Erythroblast (primary cell): Measurements from ENCODE around the gene SMYD1.

Experiments
- DNase-seq, 2 experiments: peaks; one replicate each; lab custom pipeline; 2025; lab: John Stamatoyannopoulos, UW
- GATA1 ChIP-seq: IDR thresholded peaks from 2 replicates; pipeline ENCODE4 v1.6.1; 2011; ENCODE audit warnings: low read depth, mild to moderate bottlenecking, control low read depth, low read length, moderate library complexity
- POLR2A ChIP-seq: IDR thresholded peaks from 2 replicates; pipeline ENCODE4 v1.6.1; 2011; ENCODE audit warnings: mild to moderate bottlenecking, low read length

SMYD1 gene

DNA sequence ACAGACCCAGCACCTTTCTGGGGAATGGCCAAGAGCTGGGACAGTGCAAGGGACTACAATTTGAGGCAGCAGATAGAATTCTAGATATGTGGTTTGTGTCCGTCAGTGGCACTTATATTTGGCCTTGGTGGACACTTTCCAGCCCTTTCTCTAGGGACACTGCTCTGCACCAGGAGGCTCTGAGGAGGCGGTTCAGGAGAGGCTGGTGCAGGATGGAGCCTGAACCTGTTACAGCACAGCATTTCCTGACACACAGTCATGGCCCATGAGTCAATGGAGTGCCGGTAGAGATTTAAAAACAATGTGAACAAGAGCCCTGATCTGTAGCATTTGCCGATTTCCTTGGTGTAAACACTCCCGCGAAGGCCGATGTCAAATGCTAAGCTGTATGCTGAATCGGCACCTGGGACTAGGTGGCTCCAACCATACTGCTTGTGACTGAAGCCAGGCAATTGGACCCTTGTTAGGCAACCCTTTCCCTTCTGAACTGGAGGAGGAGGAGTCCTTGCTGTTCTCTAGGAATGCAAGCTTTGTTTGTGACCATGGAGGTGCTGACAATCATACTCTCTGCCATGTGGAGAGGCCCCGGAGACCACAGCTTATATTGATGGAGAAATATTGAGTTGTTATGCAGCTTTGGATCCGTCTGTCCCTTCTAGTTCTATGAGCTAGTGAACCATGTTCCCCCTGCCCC is 48.3 kb downstream of the SMYD1 start:
- TF ChIP-seq GATA1 (no peak), POLR2A (no peak)
- no peak for DNase-seq

- no peak for DNase-seq
- TF ChIP-seq POLR2A = no peak
These were observed 49.2 kb downstream of the SMYD1 start for GRCh38 chr2:88116669-88117432.

GRCh38 chr2:88117973-88118372 is 50.3 kb downstream of the SMYD1 start:
- DNase-seq = no peak

GRCh38 chr2:88121678-88122077 is 54.1 kb downstream of the SMYD1 start:
- TF ChIP-seq GATA1 (no peak), POLR2A (no peak)
- DNase-seq = no peak

More at GRCh38 chr2:88117973-88118372, 50.3 kb downstream of the SMYD1 start:
- TF ChIP-seq GATA1 (no peak), POLR2A (no peak)

DNA sequence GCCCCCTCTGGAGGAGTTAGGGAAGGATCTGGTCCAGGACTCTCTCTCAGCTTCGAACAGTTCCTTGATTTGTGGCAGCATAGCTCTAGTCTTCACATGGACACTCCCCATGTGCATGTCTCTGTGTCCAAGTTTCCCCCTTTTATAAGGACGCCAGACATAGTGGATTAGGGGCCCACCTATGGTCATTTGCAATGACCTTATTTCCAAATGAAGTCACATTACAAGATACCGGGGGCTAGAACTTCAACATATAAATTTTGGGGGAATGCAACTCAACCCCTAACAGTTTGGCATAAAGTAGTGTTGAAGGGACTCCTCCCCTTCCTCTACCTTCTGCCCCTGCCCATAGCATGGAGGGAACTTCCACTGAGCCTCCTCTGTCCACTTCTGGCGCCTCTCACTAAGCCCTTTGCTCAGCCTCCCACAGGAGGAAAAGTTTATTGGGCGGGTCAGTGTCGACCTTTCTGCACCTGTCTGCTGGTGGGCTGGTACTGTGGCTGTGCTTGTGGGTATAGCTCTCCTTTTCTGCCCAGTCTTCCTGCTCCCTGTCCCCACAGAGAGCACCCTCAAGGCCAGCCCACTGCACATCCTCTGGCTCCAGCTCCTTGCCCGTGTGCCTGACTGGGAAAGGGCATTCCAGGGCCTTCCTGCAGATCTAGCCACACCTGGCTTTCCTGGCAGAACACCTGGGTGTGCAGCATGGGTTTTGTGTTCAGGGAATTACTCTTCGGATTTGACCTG is 54.7 kb downstream of the SMYD1 start:
- no peak for TF ChIP-seq POLR2A
- no peak for TF ChIP-seq GATA1
- no peak for DNase-seq

- TF ChIP-seq POLR2A (no peak), GATA1 (no peak)
- no peak for DNase-seq
These were observed 55.7 kb downstream of the SMYD1 start for GRCh38 chr2:88123164-88123974.

- TF ChIP-seq POLR2A = no peak
- no peak for TF ChIP-seq GATA1
- DNase-seq = no peak
These were observed 56.6 kb downstream of the SMYD1 start for GRCh38 chr2:88123975-88124917.

DNA sequence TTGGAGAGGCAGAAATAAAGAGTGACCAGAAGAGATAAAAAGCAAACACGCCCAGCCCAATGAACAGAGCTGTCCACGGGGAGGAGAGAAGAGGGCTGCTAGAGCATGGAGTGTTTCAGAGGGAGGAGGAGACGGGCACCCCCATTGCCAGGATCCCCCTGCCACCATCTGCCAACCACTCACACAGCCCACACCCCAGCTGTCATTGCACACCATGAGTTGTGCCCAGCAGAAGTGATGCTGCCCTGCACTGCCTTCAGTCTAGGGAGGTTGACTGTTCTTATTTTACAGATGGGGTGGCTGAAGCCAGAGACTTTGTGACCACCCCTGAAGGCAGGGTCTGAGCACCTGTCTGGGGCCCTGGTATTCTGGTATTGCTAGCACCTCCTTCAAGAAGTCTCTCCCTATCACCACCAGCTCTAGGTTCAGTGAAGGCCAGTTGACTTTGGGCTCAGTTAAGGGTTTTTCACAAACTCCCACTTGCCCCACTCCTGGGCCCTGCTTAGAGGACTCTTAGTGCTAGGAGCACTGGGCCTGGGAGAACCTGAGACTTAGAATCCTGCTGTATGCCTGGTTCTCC is 57.8 kb downstream of the SMYD1 start:
- no peak for TF ChIP-seq GATA1
- no peak for DNase-seq

GRCh38 chr2:88125924-88126771 is 58.5 kb downstream of the SMYD1 start:
- no peak for DNase-seq
- TF ChIP-seq GATA1 (no peak), POLR2A (no peak)

- DNase-seq = no peak
- TF ChIP-seq GATA1 (no peak), POLR2A (no peak)
These were observed 59.4 kb downstream of the SMYD1 start for GRCh38 chr2:88126772-88127637.

DNA sequence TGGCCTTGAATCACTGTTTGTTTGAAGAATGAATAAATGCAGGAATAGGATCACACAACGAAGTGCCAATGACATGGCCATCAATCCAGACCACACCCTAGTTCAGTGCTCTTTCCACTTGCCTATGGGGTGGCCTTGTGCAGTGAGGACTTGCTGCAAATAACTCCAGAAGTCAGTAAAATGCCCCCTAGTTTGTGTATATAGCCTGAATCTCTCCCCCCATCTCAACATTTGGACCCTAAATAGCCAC is 59.9 kb downstream of the SMYD1 start:
- DNase-seq = no peak
- no peak for TF ChIP-seq POLR2A
- no peak for TF ChIP-seq GATA1
